HEK293 (cell line): Measurements from ENCODE around the gene HOXD12.

Experiments
- CTCF ChIA-PET: fragments of 350-600 bp; formaldehyde crosslinking; extraction: SDS; loops from one replicate; lab custom pipeline; 2021; ENCODE audit warnings: antibody characterized with exemption; lab: Yijun Ruan, JAX
- POLR2A ChIA-PET: fragments of 300-600 bp; formaldehyde crosslinking; extraction: SDS; loops from one replicate; lab custom pipeline; 2020; ENCODE audit warnings: antibody characterized with exemption, inconsistent platforms; lab: Yijun Ruan, JAX
- H3K27ac ChIP-seq: fragments of 200-500 bp; sonication (Bioruptor generic); 2 replicates; pipeline ENCODE4 v1.5.1; 2014; ENCODE audit warnings: low read depth, low read length, control low read depth, inconsistent platforms; ENCODE audit errors: extremely low read depth
- H3K36me3 ChIP-seq, 2 experiments: fragments of 200-500 bp in 1 of 2; sonication (Bioruptor generic) in 1 of 2; 1 replicate in 1 of 2; 2 replicates in 1 of 2; pipeline ENCODE4 v1.5.1; 2014 to 2017; ENCODE audit warnings: inconsistent platforms in 2 of 2, low read length in 2 of 2; ENCODE audit not compliant: control insufficient read depth in 2 of 2, insufficient read depth in 1 of 2
- H3K4me1 ChIP-seq: fragments of 200-500 bp; sonication (Bioruptor generic); 2 replicates; pipeline ENCODE4 v1.5.1; 2014; ENCODE audit warnings: mild to moderate bottlenecking, low read length, inconsistent platforms; ENCODE audit not compliant: control insufficient read depth, insufficient read depth
- H3K4me3 ChIP-seq: 2 replicates; pipeline ENCODE4 v1.5.1; 2011; ENCODE audit warnings: low read depth, mild to moderate bottlenecking, control low read depth, low read length, moderate library complexity
- H3K9me3 ChIP-seq: fragments of 200-500 bp; sonication (Bioruptor generic); 2 replicates; pipeline ENCODE4 v1.5.1; 2014; ENCODE audit warnings: low read depth, low read length, inconsistent platforms; ENCODE audit not compliant: control insufficient read depth, insufficient read depth
- OSR2 ChIP-seq: fragments of 450-650 bp; formaldehyde crosslinking; IDR thresholded peaks from 2 replicates; pipeline ENCODE4 v1.5.1; 2016; ENCODE audit warnings: missing biosample characterization, missing genetic modification characterization
- SALL2 ChIP-seq: fragments of 450-650 bp; formaldehyde crosslinking; IDR thresholded peaks from 2 replicates; pipeline ENCODE4 v1.5.0; 2017; ENCODE audit warnings: missing biosample characterization, mild to moderate bottlenecking, missing genetic modification characterization, borderline replicate concordance
- SP7 ChIP-seq: fragments of 450-650 bp; formaldehyde crosslinking; IDR thresholded peaks from 2 replicates; pipeline ENCODE4 v1.5.1; 2016; ENCODE audit warnings: missing biosample characterization, missing genetic modification characterization
- WT1 ChIP-seq: fragments of 450-650 bp; formaldehyde crosslinking; IDR thresholded peaks from 2 replicates; pipeline ENCODE4 v1.5.1; 2016; ENCODE audit warnings: missing biosample characterization, missing genetic modification characterization
- ZBTB48 ChIP-seq: fragments of 450-650 bp; formaldehyde crosslinking; IDR thresholded peaks from 2 replicates; pipeline ENCODE4 v1.5.1; 2016; ENCODE audit warnings: missing biosample characterization, missing genetic modification characterization
- ZNF146 ChIP-seq: fragments of 450-650 bp; formaldehyde crosslinking; IDR thresholded peaks from 2 replicates; pipeline ENCODE4 v1.5.1; 2016; ENCODE audit warnings: missing biosample characterization, missing genetic modification characterization
- ZNF211 ChIP-seq: fragments of 450-650 bp; formaldehyde crosslinking; IDR thresholded peaks from 2 replicates; pipeline ENCODE4 v1.5.1; 2016; ENCODE audit warnings: low read depth, missing biosample characterization, missing genetic modification characterization
- ZNF24 ChIP-seq: fragments of 450-650 bp; formaldehyde crosslinking; IDR thresholded peaks from 2 replicates; pipeline ENCODE4 v1.5.1; 2016; ENCODE audit warnings: missing biosample characterization, missing genetic modification characterization
- ZNF335 ChIP-seq: fragments of 450-650 bp; formaldehyde crosslinking; conservative IDR thresholded peaks from 2 replicates; pipeline ENCODE4 v1.5.1; 2016; ENCODE audit warnings: missing biosample characterization, missing genetic modification characterization
- ZNF629 ChIP-seq: fragments of 450-650 bp; formaldehyde crosslinking; IDR thresholded peaks from 2 replicates; pipeline ENCODE4 v1.5.1; 2017; ENCODE audit warnings: missing biosample characterization, missing genetic modification characterization
- ZNF768 ChIP-seq: fragments of 450-650 bp; formaldehyde crosslinking; IDR thresholded peaks from 2 replicates; pipeline ENCODE4 v1.5.1; 2018; ENCODE audit warnings: missing biosample characterization, mild to moderate bottlenecking, missing genetic modification characterization
- ZNF837 ChIP-seq: fragments of 450-650 bp; formaldehyde crosslinking; IDR thresholded peaks from 2 replicates; pipeline ENCODE4 v1.5.1; 2016; ENCODE audit warnings: missing biosample characterization, missing genetic modification characterization
- TF ChIP-seq, protein P1 (sequence below): IDR thresholded peaks from 2 replicates; pipeline ENCODE4 v1.6.1; 2011; ENCODE audit warnings: mild to moderate bottlenecking, low read depth, low read length, borderline replicate concordance
- TF ChIP-seq, protein P2 (sequence below): fragments of 450-650 bp; formaldehyde crosslinking; IDR thresholded peaks from 2 replicates; pipeline ENCODE4 v1.5.1; 2016; ENCODE audit warnings: missing biosample characterization, missing genetic modification characterization
- TF ChIP-seq, protein P3 (sequence below): fragments of 450-650 bp; formaldehyde crosslinking; IDR thresholded peaks from 2 replicates; pipeline ENCODE4 v1.5.1; 2017; ENCODE audit warnings: missing biosample characterization, missing genetic modification characterization
- TF ChIP-seq, protein P4 (sequence below): fragments of 450-650 bp; formaldehyde crosslinking; IDR thresholded peaks from 2 replicates; pipeline ENCODE4 v1.5.1; 2017; ENCODE audit warnings: missing biosample characterization, mild to moderate bottlenecking, missing genetic modification characterization, moderate library complexity
- TF ChIP-seq, protein P5 (sequence below): fragments of 450-650 bp; formaldehyde crosslinking; IDR thresholded peaks from 2 replicates; pipeline ENCODE4 v1.5.1; 2016; ENCODE audit warnings: missing biosample characterization, missing genetic modification characterization
- TF ChIP-seq, protein P6 (sequence below): fragments of 450-650 bp; formaldehyde crosslinking; IDR thresholded peaks from 2 replicates; pipeline ENCODE4 v1.5.1; 2016; ENCODE audit warnings: missing biosample characterization, missing genetic modification characterization
- TF ChIP-seq, protein P7 (sequence below): fragments of 450-650 bp; formaldehyde crosslinking; IDR thresholded peaks from 2 replicates; pipeline ENCODE4 v1.5.1; 2016; ENCODE audit warnings: missing biosample characterization, missing genetic modification characterization

Gene HOXD12

DNA sequence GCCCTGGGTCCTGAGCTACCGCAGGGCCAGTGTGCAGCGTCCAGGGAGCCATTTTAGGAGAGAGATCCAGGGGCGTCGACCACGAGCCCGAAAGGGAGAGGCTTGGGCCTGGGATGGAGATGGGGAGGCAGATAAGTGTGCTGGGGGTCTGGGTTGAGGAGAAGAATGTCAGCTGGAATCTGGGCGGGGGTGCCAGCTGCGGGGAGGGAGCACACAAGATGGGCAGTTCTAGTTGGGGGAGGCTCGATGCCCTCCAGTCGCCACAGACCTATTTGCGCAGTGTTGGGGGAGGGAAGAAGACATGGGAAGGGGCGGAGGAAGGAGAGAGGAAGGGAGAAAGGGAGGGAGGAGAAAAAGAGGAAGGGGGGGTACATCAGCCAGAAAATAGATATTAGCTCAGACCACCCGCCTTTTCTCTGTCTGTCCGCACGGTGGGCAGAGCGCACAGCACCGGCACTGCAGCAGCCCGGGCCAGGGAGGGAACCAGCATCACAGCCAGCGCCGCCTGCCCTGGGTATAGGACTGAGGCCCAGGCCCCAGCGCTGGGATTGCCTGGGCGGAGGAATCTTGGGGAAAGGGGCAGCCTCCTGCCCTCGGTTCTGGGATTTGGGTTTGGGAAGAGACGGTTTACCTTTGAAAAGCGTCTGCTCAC lies 5.6 kb downstream of the HOXD12 start (continued):
- TF ChIP-seq WT1 (tag by site-specific recombination) = peak; percentile 83
- no peak for TF ChIP-seq ZNF211 (tag by site-specific recombination)
- TF ChIP-seq, protein P1, sequence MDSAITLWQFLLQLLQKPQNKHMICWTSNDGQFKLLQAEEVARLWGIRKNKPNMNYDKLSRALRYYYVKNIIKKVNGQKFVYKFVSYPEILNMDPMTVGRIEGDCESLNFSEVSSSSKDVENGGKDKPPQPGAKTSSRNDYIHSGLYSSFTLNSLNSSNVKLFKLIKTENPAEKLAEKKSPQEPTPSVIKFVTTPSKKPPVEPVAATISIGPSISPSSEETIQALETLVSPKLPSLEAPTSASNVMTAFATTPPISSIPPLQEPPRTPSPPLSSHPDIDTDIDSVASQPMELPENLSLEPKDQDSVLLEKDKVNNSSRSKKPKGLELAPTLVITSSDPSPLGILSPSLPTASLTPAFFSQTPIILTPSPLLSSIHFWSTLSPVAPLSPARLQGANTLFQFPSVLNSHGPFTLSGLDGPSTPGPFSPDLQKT = no peak
- peak; percentile 18 for TF ChIP-seq ZNF335
- TF ChIP-seq SP7 (tag by site-specific recombination) = 0 out of 2 replicates have a peak, but pooled peaks have one; percentile 21
- TF ChIP-seq, protein P2, sequence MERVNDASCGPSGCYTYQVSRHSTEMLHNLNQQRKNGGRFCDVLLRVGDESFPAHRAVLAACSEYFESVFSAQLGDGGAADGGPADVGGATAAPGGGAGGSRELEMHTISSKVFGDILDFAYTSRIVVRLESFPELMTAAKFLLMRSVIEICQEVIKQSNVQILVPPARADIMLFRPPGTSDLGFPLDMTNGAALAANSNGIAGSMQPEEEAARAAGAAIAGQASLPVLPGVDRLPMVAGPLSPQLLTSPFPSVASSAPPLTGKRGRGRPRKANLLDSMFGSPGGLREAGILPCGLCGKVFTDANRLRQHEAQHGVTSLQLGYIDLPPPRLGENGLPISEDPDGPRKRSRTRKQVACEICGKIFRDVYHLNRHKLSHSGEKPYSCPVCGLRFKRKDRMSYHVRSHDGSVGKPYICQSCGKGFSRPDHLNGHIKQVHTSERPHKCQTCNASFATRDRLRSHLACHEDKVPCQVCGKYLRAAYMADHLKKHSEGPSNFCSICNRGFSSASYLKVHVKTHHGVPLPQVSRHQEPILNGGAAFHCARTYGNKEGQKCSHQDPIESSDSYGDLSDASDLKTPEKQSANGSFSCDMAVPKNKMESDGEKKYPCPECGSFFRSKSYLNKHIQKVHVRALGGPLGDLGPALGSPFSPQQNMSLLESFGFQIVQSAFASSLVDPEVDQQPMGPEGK (tag by site-specific recombination) = peak; percentile 98
- TF ChIP-seq, all 188 proteins: peak for 46

DNA sequence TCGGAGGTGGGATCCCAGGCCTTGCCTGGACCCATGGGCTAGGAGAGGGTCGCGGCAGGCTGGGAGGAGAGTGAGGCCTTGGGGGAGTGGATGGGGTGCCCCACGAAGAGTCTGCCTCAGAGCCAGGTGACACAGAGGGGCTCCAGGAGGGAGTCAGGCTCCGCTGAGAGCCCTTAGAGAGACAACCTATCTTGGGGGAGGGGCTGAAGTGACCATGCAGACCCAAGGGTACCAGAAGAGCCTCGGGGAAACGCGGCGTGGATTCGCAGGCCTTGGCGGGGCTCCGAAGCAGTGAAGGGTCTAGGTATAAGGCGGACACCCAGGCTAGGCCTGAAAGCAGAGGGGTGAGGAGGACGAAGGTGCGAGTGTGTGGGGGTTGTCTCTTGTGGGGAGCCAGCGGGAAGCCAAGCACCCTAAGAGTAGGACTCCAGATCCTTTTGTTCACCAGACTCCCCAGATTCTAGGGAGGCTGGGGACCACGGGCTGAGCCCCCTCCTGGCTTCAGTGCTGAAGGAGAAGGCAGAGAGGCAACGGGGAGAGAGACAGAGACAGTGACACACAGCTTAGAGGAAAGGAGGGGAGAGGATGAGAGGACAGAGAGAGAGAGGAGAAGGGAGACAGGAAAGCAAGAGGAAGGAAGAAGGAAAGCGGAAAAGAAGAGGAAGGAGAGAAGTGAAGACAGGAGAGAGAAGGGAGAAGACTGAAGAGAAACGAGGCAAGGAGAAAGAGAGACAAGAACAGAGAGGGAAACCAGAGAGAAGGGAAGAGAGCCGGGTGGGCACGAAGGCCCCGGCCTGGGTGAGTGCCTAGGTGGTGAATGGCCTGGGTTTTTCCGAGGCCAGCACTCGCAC lies 6.4 kb downstream of the HOXD12 start:
- CTCF ChIA-PET = interaction anchor here (0.7 to 1.3 kb wide), 5 partner anchors 8 to 38 kb away, joined by 3 to 7 read pairs (median 5); no protein-coding TSS in a partner anchor
- Histone ChIP-seq H3K4me3 (peak overlapping the region; percentile 74), H3K4me1 (peaks cover 6% of the 10 kb centered on the region), H3K27ac (peak overlapping the region; percentile 100), H3K36me3 (peaks cover 7 to 22% of the 10 kb centered on the region in 2 experiments), H3K9me3 (no peaks in the 10 kb centered on the region)
- POLR2A ChIA-PET = interaction anchor here (0.6 to 4.2 kb wide), 8 partner anchors 11 to 478 kb away, joined by 3 to 75 read pairs (median 4); partner anchors contain the start of gene HOXD13
- TF ChIP-seq, protein P3, sequence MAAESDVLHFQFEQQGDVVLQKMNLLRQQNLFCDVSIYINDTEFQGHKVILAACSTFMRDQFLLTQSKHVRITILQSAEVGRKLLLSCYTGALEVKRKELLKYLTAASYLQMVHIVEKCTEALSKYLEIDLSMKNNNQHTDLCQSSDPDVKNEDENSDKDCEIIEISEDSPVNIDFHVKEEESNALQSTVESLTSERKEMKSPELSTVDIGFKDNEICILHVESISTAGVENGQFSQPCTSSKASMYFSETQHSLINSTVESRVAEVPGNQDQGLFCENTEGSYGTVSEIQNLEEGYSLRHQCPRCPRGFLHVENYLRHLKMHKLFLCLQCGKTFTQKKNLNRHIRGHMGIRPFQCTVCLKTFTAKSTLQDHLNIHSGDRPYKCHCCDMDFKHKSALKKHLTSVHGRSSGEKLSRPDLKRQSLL = peak; percentile 29; the same call in 1 of the 2 replicates
- TF ChIP-seq ZNF24 (tag by site-specific recombination) = no peak
- TF ChIP-seq OSR2 (tag by site-specific recombination) = no peak
- no peak for TF ChIP-seq ZNF837
- peak; percentile 90; the same call in 1 of the 2 replicates for TF ChIP-seq ZNF768 (tag by site-specific recombination)
- TF ChIP-seq SALL2 (tag by site-specific recombination) = 0 out of 2 replicates have a peak, but pooled peaks have one; percentile 40
- no peak for TF ChIP-seq ZNF146
- peak; percentile 48 for TF ChIP-seq ZBTB48 (tag by site-specific recombination)
- TF ChIP-seq, protein P4, sequence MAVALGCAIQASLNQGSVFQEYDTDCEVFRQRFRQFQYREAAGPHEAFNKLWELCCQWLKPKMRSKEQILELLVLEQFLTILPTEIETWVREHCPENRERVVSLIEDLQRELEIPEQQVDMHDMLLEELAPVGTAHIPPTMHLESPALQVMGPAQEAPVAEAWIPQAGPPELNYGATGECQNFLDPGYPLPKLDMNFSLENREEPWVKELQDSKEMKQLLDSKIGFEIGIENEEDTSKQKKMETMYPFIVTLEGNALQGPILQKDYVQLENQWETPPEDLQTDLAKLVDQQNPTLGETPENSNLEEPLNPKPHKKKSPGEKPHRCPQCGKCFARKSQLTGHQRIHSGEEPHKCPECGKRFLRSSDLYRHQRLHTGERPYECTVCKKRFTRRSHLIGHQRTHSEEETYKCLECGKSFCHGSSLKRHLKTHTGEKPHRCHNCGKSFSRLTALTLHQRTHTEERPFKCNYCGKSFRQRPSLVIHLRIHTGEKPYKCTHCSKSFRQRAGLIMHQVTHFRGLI (tag by site-specific recombination) = no peak
- TF ChIP-seq, protein P5, sequence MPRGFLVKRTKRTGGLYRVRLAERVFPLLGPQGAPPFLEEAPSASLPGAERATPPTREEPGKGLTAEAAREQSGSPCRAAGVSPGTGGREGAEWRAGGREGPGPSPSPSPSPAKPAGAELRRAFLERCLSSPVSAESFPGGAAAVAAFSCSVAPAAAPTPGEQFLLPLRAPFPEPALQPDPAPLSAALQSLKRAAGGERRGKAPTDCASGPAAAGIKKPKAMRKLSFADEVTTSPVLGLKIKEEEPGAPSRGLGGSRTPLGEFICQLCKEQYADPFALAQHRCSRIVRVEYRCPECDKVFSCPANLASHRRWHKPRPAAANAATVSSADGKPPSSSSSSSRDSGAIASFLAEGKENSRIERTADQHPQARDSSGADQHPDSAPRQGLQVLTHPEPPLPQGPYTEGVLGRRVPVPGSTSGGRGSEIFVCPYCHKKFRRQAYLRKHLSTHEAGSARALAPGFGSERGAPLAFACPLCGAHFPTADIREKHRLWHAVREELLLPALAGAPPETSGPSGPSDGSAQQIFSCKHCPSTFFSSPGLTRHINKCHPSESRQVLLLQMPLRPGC = 0 out of 2 replicates have a peak, but pooled peaks have one; percentile 10
- TF ChIP-seq, protein P6, sequence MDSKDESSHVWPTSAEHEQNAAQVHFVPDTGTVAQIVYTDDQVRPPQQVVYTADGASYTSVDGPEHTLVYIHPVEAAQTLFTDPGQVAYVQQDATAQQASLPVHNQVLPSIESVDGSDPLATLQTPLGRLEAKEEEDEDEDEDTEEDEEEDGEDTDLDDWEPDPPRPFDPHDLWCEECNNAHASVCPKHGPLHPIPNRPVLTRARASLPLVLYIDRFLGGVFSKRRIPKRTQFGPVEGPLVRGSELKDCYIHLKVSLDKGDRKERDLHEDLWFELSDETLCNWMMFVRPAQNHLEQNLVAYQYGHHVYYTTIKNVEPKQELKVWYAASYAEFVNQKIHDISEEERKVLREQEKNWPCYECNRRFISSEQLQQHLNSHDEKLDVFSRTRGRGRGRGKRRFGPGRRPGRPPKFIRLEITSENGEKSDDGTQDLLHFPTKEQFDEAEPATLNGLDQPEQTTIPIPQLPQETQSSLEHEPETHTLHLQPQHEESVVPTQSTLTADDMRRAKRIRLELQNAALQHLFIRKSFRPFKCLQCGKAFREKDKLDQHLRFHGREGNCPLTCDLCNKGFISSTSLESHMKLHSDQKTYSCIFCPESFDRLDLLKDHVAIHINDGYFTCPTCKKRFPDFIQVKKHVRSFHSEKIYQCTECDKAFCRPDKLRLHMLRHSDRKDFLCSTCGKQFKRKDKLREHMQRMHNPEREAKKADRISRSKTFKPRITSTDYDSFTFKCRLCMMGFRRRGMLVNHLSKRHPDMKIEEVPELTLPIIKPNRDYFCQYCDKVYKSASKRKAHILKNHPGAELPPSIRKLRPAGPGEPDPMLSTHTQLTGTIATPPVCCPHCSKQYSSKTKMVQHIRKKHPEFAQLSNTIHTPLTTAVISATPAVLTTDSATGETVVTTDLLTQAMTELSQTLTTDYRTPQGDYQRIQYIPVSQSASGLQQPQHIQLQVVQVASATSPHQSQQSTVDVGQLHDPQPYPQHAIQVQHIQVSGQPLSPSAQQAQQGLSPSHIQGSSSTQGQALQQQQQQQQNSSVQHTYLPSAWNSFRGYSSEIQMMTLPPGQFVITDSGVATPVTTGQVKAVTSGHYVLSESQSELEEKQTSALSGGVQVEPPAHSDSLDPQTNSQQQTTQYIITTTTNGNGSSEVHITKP (tag by site-specific recombination) = no peak
- TF ChIP-seq, protein P7, sequence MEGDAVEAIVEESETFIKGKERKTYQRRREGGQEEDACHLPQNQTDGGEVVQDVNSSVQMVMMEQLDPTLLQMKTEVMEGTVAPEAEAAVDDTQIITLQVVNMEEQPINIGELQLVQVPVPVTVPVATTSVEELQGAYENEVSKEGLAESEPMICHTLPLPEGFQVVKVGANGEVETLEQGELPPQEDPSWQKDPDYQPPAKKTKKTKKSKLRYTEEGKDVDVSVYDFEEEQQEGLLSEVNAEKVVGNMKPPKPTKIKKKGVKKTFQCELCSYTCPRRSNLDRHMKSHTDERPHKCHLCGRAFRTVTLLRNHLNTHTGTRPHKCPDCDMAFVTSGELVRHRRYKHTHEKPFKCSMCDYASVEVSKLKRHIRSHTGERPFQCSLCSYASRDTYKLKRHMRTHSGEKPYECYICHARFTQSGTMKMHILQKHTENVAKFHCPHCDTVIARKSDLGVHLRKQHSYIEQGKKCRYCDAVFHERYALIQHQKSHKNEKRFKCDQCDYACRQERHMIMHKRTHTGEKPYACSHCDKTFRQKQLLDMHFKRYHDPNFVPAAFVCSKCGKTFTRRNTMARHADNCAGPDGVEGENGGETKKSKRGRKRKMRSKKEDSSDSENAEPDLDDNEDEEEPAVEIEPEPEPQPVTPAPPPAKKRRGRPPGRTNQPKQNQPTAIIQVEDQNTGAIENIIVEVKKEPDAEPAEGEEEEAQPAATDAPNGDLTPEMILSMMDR (tag by site-specific recombination) = peak; percentile 39; the same call in 1 of the 2 replicates
- TF ChIP-seq ZNF629 (tag by site-specific recombination) = no peak
